Neural cell (in vitro differentiated cells): ENCODE measurements around the gene SYPL2. TPM values are rescaled to one million over a fixed set of nuclear protein-coding genes. Genes with fewer than 3 reads are reported as not detected.

Experiments used
- H2AFZ ChIP-seq: fragments of 200-600, 300-800 bp; sonication (generic), shearing (Covaris generic); 2 replicates; pipeline ENCODE4 v1.6.0; 2014; ENCODE audit warnings: low read depth, mild to moderate bottlenecking, antibody characterized with exemption, low read length, moderate library complexity
- H3F3A ChIP-seq: fragments of 200-600 bp; shearing (Covaris generic); 2 replicates; pipeline ENCODE4 v1.6.1; 2016; ENCODE audit warnings: mild to moderate bottlenecking, moderate library complexity, mixed read lengths, antibody characterized with exemption, low read length; ENCODE audit not compliant: insufficient read depth, poor library complexity, severe bottlenecking
- H3K27ac ChIP-seq: fragments of 200-600, 300-800 bp; sonication (generic), shearing (Covaris generic); 2 replicates; pipeline ENCODE4 v1.5.1; 2014; ENCODE audit warnings: mild to moderate bottlenecking, low read length, moderate library complexity
- H3K27me3 ChIP-seq: fragments of 300-800, 200-600 bp; sonication (generic), shearing (Covaris generic); 2 replicates; pipeline ENCODE4 v1.6.0; 2014; ENCODE audit warnings: mild to moderate bottlenecking, low read depth, low read length, moderate library complexity; ENCODE audit not compliant: insufficient read depth
- H3K36me3 ChIP-seq: fragments of 300-800, 200-600 bp; sonication (generic), shearing (Covaris generic); 2 replicates; pipeline ENCODE4 v1.5.1; 2014; ENCODE audit warnings: mild to moderate bottlenecking, antibody characterized with exemption, low read length, moderate library complexity; ENCODE audit not compliant: insufficient read depth
- H3K4me2 ChIP-seq: fragments of 300-800, 200-600 bp; sonication (generic), shearing (Covaris generic); 2 replicates; pipeline ENCODE4 v1.6.0; 2014; ENCODE audit warnings: mild to moderate bottlenecking, low read length
- H3K4me3 ChIP-seq: fragments of 300-800, 200-600 bp; sonication (generic), shearing (Covaris generic); 2 replicates; pipeline ENCODE4 v1.5.1; 2014; ENCODE audit warnings: mild to moderate bottlenecking, low read length, moderate library complexity
- H3K79me2 ChIP-seq: fragments of 200-600 bp; shearing (Covaris generic); replicated peaks from 2 replicates; pipeline ENCODE4 v1.6.0; 2014; ENCODE audit warnings: mild to moderate bottlenecking, low read length, moderate library complexity; ENCODE audit not compliant: insufficient read depth
- H3K9ac ChIP-seq: fragments of 300-800, 200-600 bp; sonication (generic), shearing (Covaris generic); 2 replicates; pipeline ENCODE4 v1.6.1; 2016; ENCODE audit warnings: mild to moderate bottlenecking, low read length, mixed read lengths
- H3K9me2 ChIP-seq: fragments of 200-600 bp; shearing (Covaris generic); 2 replicates; pipeline ENCODE4 v1.6.1; 2016; ENCODE audit warnings: mild to moderate bottlenecking, low read length, mixed read lengths; ENCODE audit not compliant: insufficient read depth
- H3K9me3 ChIP-seq: fragments of 200-600, 300-800 bp; sonication (generic), shearing (Covaris generic); 2 replicates; pipeline ENCODE4 v1.6.1; 2016; ENCODE audit warnings: mild to moderate bottlenecking, mixed run types, low read length, moderate library complexity, mixed read lengths
- H4K20me1 ChIP-seq: fragments of 200-600 bp; shearing (Covaris generic); 2 replicates; pipeline ENCODE4 v1.6.1; 2016; ENCODE audit warnings: mild to moderate bottlenecking, mixed run types; ENCODE audit not compliant: insufficient read depth
- EP300 ChIP-seq: fragments of 450-650 bp; conservative IDR thresholded peaks from 2 replicates; pipeline ENCODE4 v1.6.1; 2014; ENCODE audit warnings: antibody characterized with exemption, mild to moderate bottlenecking, moderate library complexity; ENCODE audit not compliant: poor library complexity, severe bottlenecking
- EZH2 ChIP-seq: fragments of 200-600, 300-800 bp; shearing (Covaris generic), sonication (generic); IDR thresholded peaks from 2 replicates; pipeline ENCODE4 v1.6.1; 2014; ENCODE audit warnings: antibody characterized with exemption, low read length, borderline replicate concordance, mild to moderate bottlenecking; ENCODE audit not compliant: insufficient read depth, poor library complexity, severe bottlenecking
- MXI1 ChIP-seq: fragments of 450-650 bp; conservative IDR thresholded peaks from 2 replicates; pipeline ENCODE4 v1.6.1; 2014; ENCODE audit warnings: antibody characterized with exemption, mild to moderate bottlenecking; ENCODE audit not compliant: poor library complexity, severe bottlenecking
- POLR2AphosphoS5 ChIP-seq: IDR thresholded peaks from 2 replicates; pipeline ENCODE4 v1.6.1; 2012
- RAD21 ChIP-seq: fragments of 450-650 bp; conservative IDR thresholded peaks from 2 replicates; pipeline ENCODE4 v1.6.1; 2014; ENCODE audit warnings: antibody characterized with exemption, mild to moderate bottlenecking, moderate library complexity
- REST ChIP-seq: IDR thresholded peaks from 2 replicates; pipeline ENCODE4 v1.6.1; 2012; ENCODE audit warnings: borderline replicate concordance
- SMC3 ChIP-seq: fragments of 450-650 bp; conservative IDR thresholded peaks from 2 replicates; pipeline ENCODE4 v1.6.1; 2014; ENCODE audit warnings: antibody characterized with exemption, mild to moderate bottlenecking, moderate library complexity; ENCODE audit not compliant: poor library complexity
- TAF1 ChIP-seq: IDR thresholded peaks from 2 replicates; pipeline ENCODE4 v1.6.1; 2012; ENCODE audit warnings: low read depth
- polyA plus RNA-seq: library from polyadenylated mRNA; depleted of rRNA; stranded (reverse); fragments of >200 nt; gene quantifications from 2 replicates; pipeline ENCODE4 v1.2.3, GENCODE V29; 2014
- TF ChIP-seq, protein P1 (sequence below): fragments of 450-650 bp; IDR thresholded peaks from 2 replicates; pipeline ENCODE4 v1.5.1; 2014; ENCODE audit warnings: antibody characterized with exemption, mild to moderate bottlenecking, moderate library complexity; ENCODE audit not compliant: poor library complexity, severe bottlenecking

Gene SYPL2
- polyA plus RNA-seq, 1 donor from 2014 or later = not detected

GRCh38 chr1:109467301-109467777 lies 993 bp downstream of the SYPL2 start:
- Histone ChIP-seq H3K9me2 (no peaks in the 10 kb centered on the region), H3K9ac (no peak overlapping the region), H3K4me3 (no peak overlapping the region), H3K27me3 (peaks cover 84% of the 10 kb centered on the region), H2AFZ (no peak overlapping the region), H4K20me1 (no peaks in the 10 kb centered on the region), H3K4me2 (no peak overlapping the region), H3F3A (no peaks in the 10 kb centered on the region), H3K79me2 (no peaks in the 10 kb centered on the region), H3K9me3 (no peaks in the 10 kb centered on the region), H3K27ac (no peak overlapping the region), H3K36me3 (no peaks in the 10 kb centered on the region)
- TF ChIP-seq EZH2 = no peak
- TF ChIP-seq REST = no peak
- TF ChIP-seq SMC3 = no peak
- no peak for TF ChIP-seq TAF1
- TF ChIP-seq RAD21 = no peak
- TF ChIP-seq, protein P1, sequence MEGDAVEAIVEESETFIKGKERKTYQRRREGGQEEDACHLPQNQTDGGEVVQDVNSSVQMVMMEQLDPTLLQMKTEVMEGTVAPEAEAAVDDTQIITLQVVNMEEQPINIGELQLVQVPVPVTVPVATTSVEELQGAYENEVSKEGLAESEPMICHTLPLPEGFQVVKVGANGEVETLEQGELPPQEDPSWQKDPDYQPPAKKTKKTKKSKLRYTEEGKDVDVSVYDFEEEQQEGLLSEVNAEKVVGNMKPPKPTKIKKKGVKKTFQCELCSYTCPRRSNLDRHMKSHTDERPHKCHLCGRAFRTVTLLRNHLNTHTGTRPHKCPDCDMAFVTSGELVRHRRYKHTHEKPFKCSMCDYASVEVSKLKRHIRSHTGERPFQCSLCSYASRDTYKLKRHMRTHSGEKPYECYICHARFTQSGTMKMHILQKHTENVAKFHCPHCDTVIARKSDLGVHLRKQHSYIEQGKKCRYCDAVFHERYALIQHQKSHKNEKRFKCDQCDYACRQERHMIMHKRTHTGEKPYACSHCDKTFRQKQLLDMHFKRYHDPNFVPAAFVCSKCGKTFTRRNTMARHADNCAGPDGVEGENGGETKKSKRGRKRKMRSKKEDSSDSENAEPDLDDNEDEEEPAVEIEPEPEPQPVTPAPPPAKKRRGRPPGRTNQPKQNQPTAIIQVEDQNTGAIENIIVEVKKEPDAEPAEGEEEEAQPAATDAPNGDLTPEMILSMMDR = no peak
- no peak for TF ChIP-seq EP300
- TF ChIP-seq POLR2AphosphoS5 = no peak
- TF ChIP-seq MXI1 = no peak

- Histone ChIP-seq H2AFZ (no peak overlapping the region), H3K4me3 (no peak overlapping the region), H3K36me3 (no peaks in the 10 kb centered on the region), H4K20me1 (no peaks in the 10 kb centered on the region), H3K9me3 (no peaks in the 10 kb centered on the region), H3K4me2 (no peak overlapping the region), H3K27ac (no peak overlapping the region), H3K79me2 (no peaks in the 10 kb centered on the region), H3K9me2 (no peaks in the 10 kb centered on the region), H3F3A (no peaks in the 10 kb centered on the region), H3K9ac (no peak overlapping the region), H3K27me3 (peaks cover 76% of the 10 kb centered on the region)
- no peak for TF ChIP-seq SMC3
- no peak for TF ChIP-seq MXI1
- no peak for TF ChIP-seq RAD21
- no peak for TF ChIP-seq EP300
- TF ChIP-seq, protein P1 = no peak
- no peak for TF ChIP-seq POLR2AphosphoS5
- no peak for TF ChIP-seq EZH2
- TF ChIP-seq TAF1 = no peak
- TF ChIP-seq REST = no peak
Observed at GRCh38 chr1:109468061-109468460, 1.7 kb downstream of the SYPL2 start.
